ENCODE results near the gene PRAMEF6. TPM values are rescaled to one million over a fixed set of nuclear protein-coding genes. Genes with fewer than 3 reads are reported as not detected.
"Not testable (repeated sequence)": the region's sequence is repeated elsewhere in the genome, so short reads cannot be mapped to it uniquely, and the experiment has no call there.

PRAMEF6 gene
- not detected for polyA plus RNA-seq (ENCODE audit: low read depth in 6 of 6)

DNA sequence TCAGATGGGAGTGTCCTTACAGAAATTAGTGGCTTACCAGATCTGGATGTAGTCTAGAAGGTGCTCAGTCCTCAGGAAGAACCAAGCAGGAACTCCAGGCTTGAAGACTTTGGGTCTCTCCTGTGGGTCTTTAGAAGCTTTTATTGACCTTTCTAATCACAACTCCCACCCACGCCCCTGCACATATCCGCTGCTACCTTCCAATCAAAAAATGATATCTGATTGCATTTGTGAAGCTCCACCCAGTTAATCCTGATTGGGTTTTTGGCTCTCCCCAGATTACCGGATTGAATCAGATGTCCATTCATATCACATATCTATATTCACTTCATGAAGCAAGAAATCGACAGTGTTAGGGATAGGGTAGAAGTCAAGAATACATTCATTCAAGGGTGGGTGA lies at the start of gene PRAMEF6:
Gene PRAMEF6 (minus strand): TSS at position 101 of the 400 bp plus-strand sequence. CDS start 5,062 bp downstream, outside the sequence.
- H3K9me3 Mint-ChIP-seq; H3K27ac Mint-ChIP-seq; DNase-seq; H3K27me3 Mint-ChIP-seq; ATAC-seq (ENCODE audit: low read depth in 2 of 2); H3K4me3 Mint-ChIP-seq; H3K36me3 Mint-ChIP-seq; H3K4me1 Mint-ChIP-seq: not testable (repeated sequence)

GRCh38 chr1:12924368-12924767 lies 23.0 kb downstream of the PRAMEF6 start:
- ATAC-seq (ENCODE audit: low read depth in 2 of 2); DNase-seq; H3K4me3 Mint-ChIP-seq; H3K4me1 Mint-ChIP-seq; H3K27ac Mint-ChIP-seq; H3K27me3 Mint-ChIP-seq; H3K36me3 Mint-ChIP-seq; H3K9me3 Mint-ChIP-seq: not testable (repeated sequence)

GRCh38 chr1:12921749-12922148 lies 25.6 kb downstream of the PRAMEF6 start:
- H3K9me3 Mint-ChIP-seq; H3K4me1 Mint-ChIP-seq; ATAC-seq (ENCODE audit: low read depth in 2 of 2); DNase-seq; H3K36me3 Mint-ChIP-seq; H3K4me3 Mint-ChIP-seq; H3K27ac Mint-ChIP-seq; H3K27me3 Mint-ChIP-seq: not testable (repeated sequence)

- H3K27ac Mint-ChIP-seq; H3K4me1 Mint-ChIP-seq; H3K9me3 Mint-ChIP-seq; H3K27me3 Mint-ChIP-seq; H3K36me3 Mint-ChIP-seq; ATAC-seq (ENCODE audit: low read depth in 2 of 2); H3K4me3 Mint-ChIP-seq; DNase-seq: not testable (repeated sequence)
Observed at GRCh38 chr1:12916310-12916709, 31.1 kb downstream of the PRAMEF6 start, which contains the start of gene PRAMEF7. TSS of gene PRAMEF7 (plus strand) at chr1:12916610. CDS start at chr1:12917693, 1,083 bp downstream.

GRCh38 chr1:12903793-12904572 lies 43.4 kb downstream of the PRAMEF6 start:
- H3K27me3 Mint-ChIP-seq; H3K36me3 Mint-ChIP-seq; H3K27ac Mint-ChIP-seq; H3K9me3 Mint-ChIP-seq; DNase-seq; H3K4me3 Mint-ChIP-seq; H3K4me1 Mint-ChIP-seq; ATAC-seq (ENCODE audit: low read depth in 2 of 2): not testable (repeated sequence)

- not testable (repeated sequence) for H3K36me3 Mint-ChIP-seq; DNase-seq; H3K4me1 Mint-ChIP-seq; H3K27ac Mint-ChIP-seq; ATAC-seq (ENCODE audit: low read depth in 2 of 2); H3K27me3 Mint-ChIP-seq; H3K9me3 Mint-ChIP-seq; H3K4me3 Mint-ChIP-seq
Observed at GRCh38 chr1:12899186-12899585, 48.2 kb downstream of the PRAMEF6 start.

GRCh38 chr1:12898170-12898569 lies 49.2 kb downstream of the PRAMEF6 start, which contains the start of gene PRAMEF10:
TSS of gene PRAMEF10 (minus strand) at chr1:12898270. CDS start at chr1:12895847, 2,423 bp downstream.
- H3K27ac Mint-ChIP-seq; H3K9me3 Mint-ChIP-seq; H3K27me3 Mint-ChIP-seq; H3K36me3 Mint-ChIP-seq; ATAC-seq (ENCODE audit: low read depth in 2 of 2); DNase-seq; H3K4me3 Mint-ChIP-seq; H3K4me1 Mint-ChIP-seq: not testable (repeated sequence)

Other genes with a start within 250 kb of the PRAMEF6 start
- not detected for gene AADACL3, start 231.5 kb downstream of the PRAMEF6 start, polyA plus RNA-seq (ENCODE audit: low read depth in 6 of 6)
- gene CFAP107, start 201.4 kb downstream of the PRAMEF6 start, polyA plus RNA-seq (ENCODE audit: low read depth in 6 of 6) = not detected
- not detected for gene PRAMEF12, start 173.8 kb downstream of the PRAMEF6 start, polyA plus RNA-seq (ENCODE audit: low read depth in 6 of 6)
- not detected for gene PRAMEF1, start 156.2 kb downstream of the PRAMEF6 start, polyA plus RNA-seq (ENCODE audit: low read depth in 6 of 6)
- not detected for gene PRAMEF11, start 116.2 kb downstream of the PRAMEF6 start, polyA plus RNA-seq (ENCODE audit: low read depth in 6 of 6)
- gene HNRNPCL1, start 98.9 kb downstream of the PRAMEF6 start, polyA plus RNA-seq (ENCODE audit: low read depth in 6 of 6) = not detected
- gene PRAMEF2, start 90.5 kb downstream of the PRAMEF6 start, polyA plus RNA-seq (ENCODE audit: low read depth in 6 of 6) = not detected
- not detected for gene PRAMEF4, start 61.4 kb downstream of the PRAMEF6 start, polyA plus RNA-seq (ENCODE audit: low read depth in 6 of 6)
- not detected for gene PRAMEF10, start 49.3 kb downstream of the PRAMEF6 start, polyA plus RNA-seq (ENCODE audit: low read depth in 6 of 6)
- not detected for gene PRAMEF7, start 31.0 kb downstream of the PRAMEF6 start, polyA plus RNA-seq (ENCODE audit: low read depth in 6 of 6)
- gene PRAMEF27, start 109.0 kb upstream of the PRAMEF6 start, polyA plus RNA-seq (ENCODE audit: low read depth in 6 of 6) = not detected
- not detected for gene HNRNPCL3, start 113.2 kb upstream of the PRAMEF6 start, polyA plus RNA-seq (ENCODE audit: low read depth in 6 of 6)
- gene PRAMEF25, start 123.2 kb upstream of the PRAMEF6 start, polyA plus RNA-seq (ENCODE audit: low read depth in 6 of 6) = not detected
- not detected for gene HNRNPCL2, start 169.3 kb upstream of the PRAMEF6 start, polyA plus RNA-seq (ENCODE audit: low read depth in 6 of 6)
- gene PRAMEF26, start 208.4 kb upstream of the PRAMEF6 start, polyA plus RNA-seq (ENCODE audit: low read depth in 6 of 6) = not detected
- not detected for gene HNRNPCL4, start 218.1 kb upstream of the PRAMEF6 start, polyA plus RNA-seq (ENCODE audit: low read depth in 6 of 6)
- gene PRAMEF9, start 224.3 kb upstream of the PRAMEF6 start, polyA plus RNA-seq (ENCODE audit: low read depth in 6 of 6) = not detected

All from naive B cell (primary cell).